Lung (tissue), 13 donors: Measurements from ENCODE around the gene PDE12. TPM values are rescaled to one million over a fixed set of nuclear protein-coding genes. Genes with fewer than 3 reads are reported as not detected.
"Not testable (repeated sequence)": the region's sequence is repeated elsewhere in the genome, so short reads cannot be mapped to it uniquely, and the experiment has no call there.

ENCODE experiments used
- ATAC-seq: fragments of 200-7000 bp; cut with Tn5 transposase; one replicate; pipeline ENCODE4 v1.9.1; 2020; ENCODE audit warnings: moderate number of reproducible peaks; ENCODE audit not compliant: insufficient read depth, low FRiP score
- DNase-seq, 3 donors: peaks; one replicate each; pipeline ENCODE4 v3.0.0-alpha.2; 2013 to 2017
- H3K27ac ChIP-seq, 2 donors: one replicate each; pipeline ENCODE4 v1.5.1; 2013; ENCODE audit warnings: mild to moderate bottlenecking in 2 of 2, moderate library complexity in 2 of 2, control low read depth in 1 of 2, inconsistent platforms in 1 of 2, low read depth in 1 of 2, low read length in 1 of 2
- H3K27me3 ChIP-seq, 3 donors: one replicate each; pipeline ENCODE4 v1.5.1; 2013; ENCODE audit warnings: low read length in 2 of 3; ENCODE audit not compliant: control insufficient read depth in 3 of 3, insufficient read depth in 3 of 3
- H3K36me3 ChIP-seq, 4 donors: one replicate each; pipeline ENCODE4 v1.5.1; 2013; ENCODE audit warnings: low read length in 4 of 4, mild to moderate bottlenecking in 1 of 4, moderate library complexity in 1 of 4; ENCODE audit not compliant: control insufficient read depth in 4 of 4, insufficient read depth in 4 of 4
- H3K4me1 ChIP-seq, 5 donors: one replicate each; pipeline ENCODE4 v1.5.1; 2013; ENCODE audit warnings: low read length in 5 of 5, mild to moderate bottlenecking in 2 of 5, moderate library complexity in 1 of 5; ENCODE audit not compliant: control insufficient read depth in 5 of 5, insufficient read depth in 5 of 5
- H3K4me3 ChIP-seq: one replicate; pipeline ENCODE4 v1.5.1; 2013; ENCODE audit warnings: mild to moderate bottlenecking, control low read depth, moderate library complexity
- H3K9ac ChIP-seq, 2 donors: one replicate each; pipeline ENCODE4 v1.5.1; 2013; ENCODE audit warnings: low read length in 2 of 2, control low read depth in 1 of 2; ENCODE audit not compliant: insufficient read depth in 1 of 2
- H3K9me3 ChIP-seq, 4 donors: one replicate each; pipeline ENCODE4 v1.5.1; 2013; ENCODE audit warnings: low read length in 3 of 4, mild to moderate bottlenecking in 1 of 4, moderate library complexity in 1 of 4; ENCODE audit not compliant: control insufficient read depth in 4 of 4, insufficient read depth in 3 of 4
- WGBS, 2 donors: extraction: QIAGEN DNeasy Blood & Tissue Kit; methylation state at CpG; one replicate each; pipeline ENCODE4 v1.1.7; 2013; 5-methylcytosine and 5-hydroxymethylcytosine counted together
- polyA plus RNA-seq, 2 donors: library from polyadenylated mRNA; stranded (reverse); fragments of 200-250 nt; gene quantifications; one replicate each; pipeline ENCODE4 v1.2.1, GENCODE V29; 2013
- small RNA-seq: library from RNA; depleted of rRNA; stranded (forward); fragments of <200 nt; gene quantifications from one replicate; pipeline ENCODE3, GENCODE V24; 2014; ENCODE audit warnings: low replicate concordance
- total RNA-seq, 2 donors: library from RNA; depleted of rRNA in 1 of 2; stranded (reverse); fragments of >200 nt in 1 of 2; gene quantifications; one replicate each; pipeline ENCODE4 v1.2.1, GENCODE V29; 2014 to 2021
- TF ChIP-seq, protein P1 (sequence below): IDR thresholded peaks from 2 replicates; pipeline ENCODE4 v1.5.1; 2012; ENCODE audit warnings: mild to moderate bottlenecking; ENCODE audit errors: control extremely low read depth, extremely low read depth
- donor health status: control.
- donor health status: control.
- donor health status: Bipolar disorder and iron deficiency.
- donor health status: healthy.
- donor health status: DM: yes; HTN: yes; CAD: no.

Gene PDE12
- total and polyA plus RNA-seq, 4 donors: 3.9 to 24.5 (median 9.9) TPM

DNA sequence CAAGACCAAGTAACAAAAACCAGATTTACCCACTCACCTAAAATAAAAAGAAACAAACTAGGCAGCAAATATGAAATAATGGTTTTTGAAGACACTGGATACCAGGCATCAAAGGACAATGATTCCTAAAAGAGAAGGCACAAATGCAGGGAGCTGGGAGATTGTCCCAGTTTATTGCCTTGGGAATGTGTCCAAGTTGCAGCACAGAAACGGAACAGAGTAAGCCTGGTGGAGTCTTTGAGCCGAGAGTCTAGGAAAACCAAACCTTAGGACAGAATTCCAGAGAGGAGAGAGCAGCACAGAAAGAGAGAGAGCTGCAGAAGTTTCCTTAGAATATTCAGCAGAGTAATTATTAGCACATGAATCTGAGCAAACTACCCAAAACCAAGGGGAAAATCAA lies 48.9 kb downstream of the PDE12 start:
- H3K4me3 ChIP-seq: no peak overlapping the region
- H3K27me3 ChIP-seq: no peaks in the 10 kb centered on the region
- H3K9me3 ChIP-seq: peaks cover 0 to 3% (median 0%) of the 10 kb centered on the region in 4 donors
- peaks cover 0 to 2% (median 0%) of the 10 kb centered on the region in 5 donors for H3K4me1 ChIP-seq
- DNase-seq: no peak
- no peak overlapping the region for H3K27ac ChIP-seq
- no peak for ATAC-seq
- TF ChIP-seq, protein P1, sequence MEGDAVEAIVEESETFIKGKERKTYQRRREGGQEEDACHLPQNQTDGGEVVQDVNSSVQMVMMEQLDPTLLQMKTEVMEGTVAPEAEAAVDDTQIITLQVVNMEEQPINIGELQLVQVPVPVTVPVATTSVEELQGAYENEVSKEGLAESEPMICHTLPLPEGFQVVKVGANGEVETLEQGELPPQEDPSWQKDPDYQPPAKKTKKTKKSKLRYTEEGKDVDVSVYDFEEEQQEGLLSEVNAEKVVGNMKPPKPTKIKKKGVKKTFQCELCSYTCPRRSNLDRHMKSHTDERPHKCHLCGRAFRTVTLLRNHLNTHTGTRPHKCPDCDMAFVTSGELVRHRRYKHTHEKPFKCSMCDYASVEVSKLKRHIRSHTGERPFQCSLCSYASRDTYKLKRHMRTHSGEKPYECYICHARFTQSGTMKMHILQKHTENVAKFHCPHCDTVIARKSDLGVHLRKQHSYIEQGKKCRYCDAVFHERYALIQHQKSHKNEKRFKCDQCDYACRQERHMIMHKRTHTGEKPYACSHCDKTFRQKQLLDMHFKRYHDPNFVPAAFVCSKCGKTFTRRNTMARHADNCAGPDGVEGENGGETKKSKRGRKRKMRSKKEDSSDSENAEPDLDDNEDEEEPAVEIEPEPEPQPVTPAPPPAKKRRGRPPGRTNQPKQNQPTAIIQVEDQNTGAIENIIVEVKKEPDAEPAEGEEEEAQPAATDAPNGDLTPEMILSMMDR: no peak
- no peak overlapping the region for H3K9ac ChIP-seq
- peaks cover 0 to 11% (median 2%) of the 10 kb centered on the region in 4 donors for H3K36me3 ChIP-seq
- 97 to 100% methylated on average over 2 of the region's 2 CpGs for WGBS, 2 donors

DNA sequence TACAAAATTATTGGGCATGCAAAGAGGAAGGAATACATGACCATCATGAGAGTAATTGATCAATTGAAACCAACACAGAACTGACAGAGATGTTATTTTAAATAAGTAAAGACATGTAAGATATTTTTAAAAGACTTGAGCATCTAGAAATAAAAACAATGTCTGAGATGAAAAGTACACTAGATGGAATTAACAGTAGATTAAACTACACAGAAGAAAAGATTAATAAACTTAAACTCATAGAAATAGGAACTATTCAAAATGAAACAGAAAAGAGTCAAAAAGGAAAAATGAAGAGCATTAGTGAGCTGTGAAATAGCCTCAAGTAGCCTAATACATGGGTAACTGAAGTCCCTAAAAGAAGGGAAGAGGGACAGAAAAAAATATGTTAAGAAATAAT lies 49.6 kb downstream of the PDE12 start:
- H3K4me3 ChIP-seq: no peak overlapping the region
- H3K4me1 ChIP-seq: no peaks in the 10 kb centered on the region
- no peak for DNase-seq
- H3K27me3 ChIP-seq: no peaks in the 10 kb centered on the region
- ATAC-seq: no peak
- peaks cover 0 to 11% (median 2%) of the 10 kb centered on the region in 4 donors for H3K36me3 ChIP-seq
- peaks cover 0 to 3% (median 0%) of the 10 kb centered on the region in 4 donors for H3K9me3 ChIP-seq
- no peak overlapping the region for H3K27ac ChIP-seq
- no peak overlapping the region for H3K9ac ChIP-seq
- TF ChIP-seq, protein P1: no peak

DNA sequence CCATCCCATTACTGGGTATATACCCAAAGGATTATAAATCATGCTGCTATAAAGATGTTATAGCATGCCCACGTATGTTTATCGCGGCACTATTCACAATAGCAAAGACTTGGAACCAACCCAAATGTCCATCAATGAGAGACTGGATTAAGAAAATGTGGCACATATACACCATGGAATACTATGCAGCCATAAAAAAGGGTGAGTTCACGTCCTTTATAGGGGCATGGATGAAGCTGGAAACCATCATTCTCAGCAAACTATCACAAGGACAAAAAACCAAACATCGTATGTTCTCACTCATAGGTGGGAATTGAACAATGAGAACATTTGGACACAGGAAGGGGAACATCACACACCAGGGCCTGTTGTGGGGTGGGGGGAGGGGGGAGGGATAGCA lies 55.8 kb downstream of the PDE12 start:
- H3K27me3 ChIP-seq, H3K27ac ChIP-seq, H3K4me3 ChIP-seq, H3K9ac ChIP-seq, DNase-seq, H3K4me1 ChIP-seq, ATAC-seq, H3K36me3 ChIP-seq, H3K9me3 ChIP-seq: not testable (repeated sequence)
- WGBS, 2 donors: 98 to 99% methylated on average over 5 of the region's 5 CpGs

DNA sequence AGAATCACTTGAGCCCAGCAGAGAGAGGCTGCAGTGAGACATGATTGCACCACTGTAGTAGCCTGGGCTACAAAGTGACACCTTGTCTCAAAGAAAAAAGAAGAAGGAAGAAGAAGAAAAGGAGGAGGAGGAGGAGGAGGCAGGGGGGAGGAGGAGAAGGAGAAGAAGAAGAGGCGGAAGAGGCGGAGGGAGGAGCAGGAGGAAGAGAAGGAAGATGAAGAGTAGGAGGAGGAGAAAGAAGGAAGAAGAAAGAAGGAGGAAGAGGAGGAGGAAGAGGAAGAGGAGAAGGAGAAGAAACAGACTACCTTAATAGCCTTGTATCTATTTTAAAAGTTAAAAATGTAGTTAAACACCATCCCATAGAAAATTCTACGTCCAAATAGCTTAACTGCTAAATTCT lies 60.2 kb downstream of the PDE12 start:
- Histone ChIP-seq H3K4me3 (no peak overlapping the region), H3K9me3 (no peaks in the 10 kb centered on the region), H3K4me1 (peaks cover 0 to 3% (median 0%) of the 10 kb centered on the region in 5 donors), H3K27me3 (no peaks in the 10 kb centered on the region), H3K9ac (no peak overlapping the region), H3K27ac (no peak overlapping the region), H3K36me3 (peaks cover 0 to 2% (median 0%) of the 10 kb centered on the region in 4 donors)
- DNase-seq: no peak
- WGBS, 2 donors: 36 to 78% methylated on average over 3 of the region's 3 CpGs
- no peak for ATAC-seq
- TF ChIP-seq, protein P1: no peak

Small RNAs within 50 kb of the gene (small RNA-seq; reads per million reads assigned to genes)
- gene RNU6-108P (not detected), gene RNU6-1181P (not detected), gene RNU6-483P (not detected)

Other genes starting within 250 kb of the PDE12 start
- 10 to 100 TPM; 13.4 to 37.8 TPM for gene DNAH12, start 11.9 kb upstream of the PDE12 start, total RNA-seq
- gene DNAH12, start 11.9 kb upstream of the PDE12 start, polyA plus RNA-seq: 1 to 10 TPM; 3.3 to 8.0 TPM
- 100 to 1,000 TPM; 143 to 202 TPM for gene ARF4, start 41.1 kb downstream of the PDE12 start, total RNA-seq
- gene ARF4, start 41.1 kb downstream of the PDE12 start, polyA plus RNA-seq: 100 to 1,000 TPM; 187 to 232 TPM
- gene DENND6A, start 136.8 kb downstream of the PDE12 start, total RNA-seq: 10 to 100 TPM; 29.6 to 53.8 TPM
- 1 to 10 TPM; 8.2 to 8.3 TPM for gene DENND6A, start 136.8 kb downstream of the PDE12 start, polyA plus RNA-seq
- 100 to 1,000 TPM in 1 of 2 donors, 10 to 100 TPM in 1; 72.4 to 118 TPM for gene SLMAP, start 200.0 kb downstream of the PDE12 start, total RNA-seq
- 10 to 100 TPM; 11.4 to 22.0 TPM for gene SLMAP, start 200.0 kb downstream of the PDE12 start, polyA plus RNA-seq